IMR-90 (cell line): ENCODE results near the gene ADM. TPM values are rescaled to one million over a fixed set of nuclear protein-coding genes. Genes with fewer than 3 reads are reported as not detected.
A peak's percentile ranks its signal among the peaks of the same experiment; 100 is the strongest.

Source experiments
- ATAC-seq: fragments of 200-7000 bp; cut with Tn5 transposase; 2 replicates; pipeline ENCODE4 v1.9.1; 2020; ENCODE audit warnings: low read depth, mild to moderate bottlenecking, moderate library complexity
- BruUV-seq: library from RNA; stranded (reverse); fragments of 400-500 nt; replicated peaks from 2 replicates; lab custom pipeline; 2021; lab: Mats Ljungman, UMichigan
- CTCF ChIA-PET: fragments of 300-600 bp; formaldehyde crosslinking; extraction: SDS; loops from one replicate; lab custom pipeline; 2021; ENCODE audit warnings: antibody characterized with exemption; lab: Yijun Ruan, JAX
- POLR2A ChIA-PET: fragments of 300-600 bp; sonication (Branson Sonifier 250); formaldehyde crosslinking; loops from one replicate; lab custom pipeline; 2022; ENCODE audit warnings: antibody characterized with exemption; ENCODE audit not compliant: unreplicated experiment; lab: Charles Lee
- DNase-seq: peaks from one replicate; pipeline ENCODE4 v3.0.0; 2013
- H2AFZ ChIP-seq: replicated peaks from 2 replicates; pipeline ENCODE3; 2013; ENCODE audit warnings: low read length, mild to moderate bottlenecking; ENCODE audit not compliant: poor library complexity
- H2AK5ac ChIP-seq: 2 replicates; pipeline ENCODE4 v1.6.1; 2013; ENCODE audit warnings: low read depth, low read length, inconsistent platforms
- H2AK9ac ChIP-seq: replicated peaks from 2 replicates; pipeline ENCODE3; 2013; ENCODE audit warnings: mild to moderate bottlenecking, low read depth, low read length, moderate library complexity; ENCODE audit not compliant: poor library complexity
- H2BK120ac ChIP-seq: 2 replicates; pipeline ENCODE4 v1.6.1; 2013; ENCODE audit warnings: low read depth, low read length, inconsistent platforms
- H2BK15ac ChIP-seq: 3 replicates; pipeline ENCODE4 v1.6.1; 2013; ENCODE audit warnings: low read depth, low read length, inconsistent platforms
- H2BK20ac ChIP-seq: 2 replicates; pipeline ENCODE4 v1.6.1; 2013; ENCODE audit warnings: low read depth, mild to moderate bottlenecking, inconsistent platforms, low read length, moderate library complexity
- H2BK5ac ChIP-seq: 2 replicates; pipeline ENCODE4 v1.6.1; 2013; ENCODE audit warnings: mild to moderate bottlenecking, low read depth, low read length, inconsistent platforms; ENCODE audit not compliant: poor library complexity, severe bottlenecking
- H3K14ac ChIP-seq: replicated peaks from 2 replicates; pipeline ENCODE4 v1.6.1; 2013; ENCODE audit warnings: low read depth, low read length, inconsistent platforms
- H3K18ac ChIP-seq: 2 replicates; pipeline ENCODE4 v1.6.1; 2013; ENCODE audit warnings: low read depth, low read length, control low read depth
- H3K23ac ChIP-seq: 2 replicates; pipeline ENCODE4 v1.6.1; 2013; ENCODE audit warnings: low read depth, low read length, inconsistent platforms
- H3K27ac ChIP-seq: 2 replicates; pipeline ENCODE4 v1.5.1; 2013; ENCODE audit warnings: mild to moderate bottlenecking, control low read depth, low read length; ENCODE audit not compliant: insufficient read depth
- H3K27me3 ChIP-seq: 2 replicates; pipeline ENCODE4 v1.6.1; 2013; ENCODE audit warnings: low read length; ENCODE audit not compliant: control insufficient read depth, insufficient read depth
- H3K36me3 ChIP-seq: 2 replicates; pipeline ENCODE4 v1.6.1; 2013; ENCODE audit warnings: low read length, mixed read lengths; ENCODE audit not compliant: control insufficient read depth, insufficient read depth
- H3K4ac ChIP-seq: 2 replicates; pipeline ENCODE4 v1.6.1; 2013; ENCODE audit warnings: low read depth, low read length, inconsistent platforms
- H3K4me1 ChIP-seq: 2 replicates; pipeline ENCODE4 v1.6.1; 2013; ENCODE audit warnings: low read length, mixed read lengths; ENCODE audit not compliant: control insufficient read depth, insufficient read depth
- H3K4me2 ChIP-seq: 2 replicates; pipeline ENCODE4 v1.6.1; 2013; ENCODE audit warnings: low read depth, mild to moderate bottlenecking, control low read depth, low read length, moderate library complexity
- H3K4me3 ChIP-seq: 2 replicates; pipeline ENCODE4 v1.5.1; 2013; ENCODE audit warnings: low read depth, mild to moderate bottlenecking, control low read depth, low read length, moderate library complexity; ENCODE audit not compliant: insufficient read depth
- H3K56ac ChIP-seq: 2 replicates; pipeline ENCODE4 v1.6.1; 2013; ENCODE audit warnings: low read length, inconsistent platforms; ENCODE audit not compliant: insufficient read depth; ENCODE audit errors: extremely low read depth
- H3K79me1 ChIP-seq, 2 experiments: 2 replicates each; pipeline ENCODE4 v1.6.1; 2013; ENCODE audit warnings: low read length in 2 of 2, inconsistent platforms in 1 of 2, low read depth in 1 of 2
- H3K9ac ChIP-seq: 2 replicates; pipeline ENCODE4 v1.6.1; 2013; ENCODE audit warnings: low read depth, low read length, control low read depth
- H3K9me1 ChIP-seq: 2 replicates; pipeline ENCODE4 v1.6.1; 2013; ENCODE audit warnings: low read length, inconsistent platforms; ENCODE audit not compliant: insufficient read depth
- H3K9me3 ChIP-seq: 2 replicates; pipeline ENCODE4 v1.6.1; 2013; ENCODE audit warnings: low read length; ENCODE audit not compliant: control insufficient read depth, insufficient read depth
- H4K20me1 ChIP-seq: 2 replicates; pipeline ENCODE4 v1.6.1; 2013; ENCODE audit warnings: low read length, inconsistent platforms; ENCODE audit not compliant: insufficient read depth
- H4K5ac ChIP-seq: 2 replicates; pipeline ENCODE4 v1.6.1; 2013; ENCODE audit warnings: mild to moderate bottlenecking, low read depth, low read length, control low read depth
- H4K8ac ChIP-seq, 2 experiments: 2 replicates each; pipeline ENCODE4 v1.6.1; 2013; ENCODE audit warnings: low read depth in 2 of 2, low read length in 2 of 2, control low read depth in 1 of 2, inconsistent platforms in 1 of 2
- H4K91ac ChIP-seq: 2 replicates; pipeline ENCODE4 v1.6.1; 2013; ENCODE audit warnings: low read depth, low read length, inconsistent platforms; ENCODE audit not compliant: insufficient read depth
- CEBPB ChIP-seq: IDR thresholded peaks from 2 replicates; pipeline ENCODE4 v1.6.1; 2012; ENCODE audit warnings: low read depth, low read length, improper control_type of control experiment
- MAFK ChIP-seq: IDR thresholded peaks from 2 replicates; pipeline ENCODE4 v1.6.1; 2012; ENCODE audit warnings: low read depth, low read length, improper control_type of control experiment
- MXI1 ChIP-seq: IDR thresholded peaks from 2 replicates; pipeline ENCODE4 v1.6.1; 2012; ENCODE audit warnings: low read depth, mild to moderate bottlenecking, low read length, moderate library complexity, borderline replicate concordance
- NFE2L2 ChIP-seq: fragments of 150-350 bp; IDR thresholded peaks from 2 replicates; pipeline ENCODE4 v1.6.1; 2016; ENCODE audit warnings: low read depth, mild to moderate bottlenecking, low read length
- POLR2A ChIP-seq: IDR thresholded peaks from 2 replicates; pipeline ENCODE4 v1.6.1; 2012; ENCODE audit warnings: mild to moderate bottlenecking, low read depth, low read length
- RCOR1 ChIP-seq: IDR thresholded peaks from 2 replicates; pipeline ENCODE4 v1.6.1; 2012; ENCODE audit warnings: mild to moderate bottlenecking, low read length, improper control_type of control experiment; ENCODE audit not compliant: insufficient replicate concordance
- USF2 ChIP-seq: fragments of 150-350 bp; IDR thresholded peaks from 2 replicates; pipeline ENCODE4 v1.6.1; 2017; ENCODE audit warnings: mild to moderate bottlenecking, antibody characterized with exemption, low read length, low read depth
- WGBS, 2 experiments: methylation state at CpG; one replicate each; pipeline versions ENCODE4 v1.1.5 to v1.1.7; 2013; ENCODE audit warnings: missing lambda C conversion rate in 2 of 2; ENCODE audit not compliant: insufficient read length in 1 of 2; ENCODE audit errors: extremely low coverage in 2 of 2; 5-methylcytosine and 5-hydroxymethylcytosine counted together
- dilution Hi-C: fragments of 300-500 bp; cut with HindIII; formaldehyde crosslinking; loops from one replicate; pipeline ENCODE4 v1.14.3; 2018; ENCODE audit warnings: low sequenced_read_pairs; ENCODE audit not compliant: unreplicated experiment
- in situ Hi-C: fragments of 300-500 bp; cut with MboI; formaldehyde crosslinking; loops from 3 replicates; pipeline ENCODE4 v1.14.3; 2019; ENCODE audit warnings: low sequenced_read_pairs, inconsistent platforms, mixed read lengths
- intact Hi-C: fragments of 100-400 bp; cut with micrococcal nuclease; formaldehyde crosslinking; loops from 2 replicates; pipeline ENCODE4 v1.10.0; 2022
- polyA plus RNA-seq, 3 experiments: library from polyadenylated mRNA; depleted of rRNA; stranded (reverse); fragments of >200 nt; gene quantifications; 2 replicates each; pipeline ENCODE4 v1.2.3, GENCODE V29; 2012; ENCODE audit warnings: low replicate concordance in 1 of 3
- total RNA-seq: library from RNA; depleted of rRNA; stranded (reverse); fragments of >200 nt; gene quantifications from 2 replicates; pipeline ENCODE4 v1.2.3, GENCODE V29; 2012

The ADM gene
- total and polyA plus RNA-seq, 2 of the 4 experiments (the other 2 are of a cell fraction) = 357 to 559 TPM

- intact Hi-C loops (no loop called here), in situ Hi-C loops (no loop called here), dilution Hi-C loops (no loop called here)
- Histone ChIP-seq H3K9me1 (peaks cover 5% of the 10 kb centered on the region; the same call in 1 of the 2 replicates), H4K8ac (no peak overlapping the region), H3K27me3 (no peaks in the 10 kb centered on the region), H3K9ac (no peak overlapping the region), H4K5ac (no peak overlapping the region), H3K56ac (no peak overlapping the region), H3K14ac (peak overlapping the region; percentile 66; the same call in 1 of the 2 replicates), H2BK120ac (no peak overlapping the region), H3K4ac (no peak overlapping the region), H4K20me1 (no peaks in the 10 kb centered on the region), H3K79me1 (no peaks in the 10 kb centered on the region), H2BK20ac (no peak overlapping the region), H2BK15ac (peak overlapping the region; percentile 73; the same call in 1 of the 3 replicates), H3K23ac (no peak overlapping the region), H3K36me3 (no peaks in the 10 kb centered on the region), H3K18ac (no peak overlapping the region), H3K4me1 (peaks cover 16% of the 10 kb centered on the region), H4K91ac (no peak overlapping the region; the same call in 1 of the 2 replicates), H3K4me2 (no peak overlapping the region), H3K4me3 (no peak overlapping the region), H2AK5ac (0 out of 2 replicates have a peak overlapping the region, but pooled peaks have one; percentile 28), H3K9me3 (no peaks in the 10 kb centered on the region), H3K27ac (no peak overlapping the region), H2BK5ac (no peak overlapping the region), H2AK9ac (no peak overlapping the region), H2AFZ (no peak overlapping the region)
- ATAC-seq = no peak
- DNase-seq = no peak
- WGBS, 2 experiments = no CpG with 5 or more reads among the region's 2 CpGs
- BruUV-seq = no TSS peak
- TF ChIP-seq RCOR1 = no peak
- no peak for TF ChIP-seq NFE2L2
- no peak for TF ChIP-seq MAFK
- TF ChIP-seq MXI1 = no peak
- no peak for TF ChIP-seq POLR2A
- no peak for TF ChIP-seq CEBPB
- TF ChIP-seq USF2 = no peak
- POLR2A ChIA-PET = no interaction called here
- CTCF ChIA-PET = no interaction called here
Measured at GRCh38 chr11:10355257-10355661, 50.4 kb downstream of the ADM start.
